Activated CD4-positive, alpha-beta T cell treated with anti-CD3 and anti-CD28 coated beads for 36 hours (primary cell): ENCODE results near the gene TMEM212. TPM values are rescaled to one million over a fixed set of nuclear protein-coding genes. Genes with fewer than 3 reads are reported as not detected.

Experiments
- ATAC-seq: fragments of 200-7000 bp; cut with Tn5 transposase; one replicate; pipeline ENCODE4 v1.10.0; 2021; ENCODE audit warnings: mild to moderate bottlenecking, moderate library complexity
- CTCF ChIA-PET: fragments of 350-600 bp; sonication (Branson Sonifier 250); formaldehyde crosslinking; loops from one replicate; lab custom pipeline; 2021; ENCODE audit warnings: antibody characterized with exemption; lab: Charles Lee
- POLR2A ChIA-PET: fragments of 350-600 bp; sonication (Branson Sonifier 250); formaldehyde crosslinking; loops from one replicate; lab custom pipeline; 2021; ENCODE audit warnings: antibody characterized with exemption, inconsistent platforms; lab: Charles Lee
- DNase-seq: peaks from one replicate; pipeline ENCODE4 v3.0.0-alpha.2; 2020
- H3K27ac Mint-ChIP-seq: one replicate; pipeline ENCODE4 v1.8.0; 2021; ENCODE audit warnings: mixed read lengths
- H3K27me3 Mint-ChIP-seq: one replicate; pipeline ENCODE4 v1.8.0; 2021; ENCODE audit warnings: mixed read lengths
- H3K36me3 Mint-ChIP-seq: one replicate; pipeline ENCODE4 v1.8.0; 2021; ENCODE audit warnings: low read depth, mixed read lengths
- H3K4me1 Mint-ChIP-seq: one replicate; pipeline ENCODE4 v1.8.0; 2021; ENCODE audit warnings: mixed read lengths
- H3K4me3 Mint-ChIP-seq: one replicate; pipeline ENCODE4 v1.8.0; 2021; ENCODE audit warnings: mild to moderate bottlenecking, moderate library complexity, mixed read lengths
- H3K9me3 Mint-ChIP-seq: one replicate; pipeline ENCODE4 v1.8.0; 2021; ENCODE audit warnings: low read depth, mixed read lengths
- intact Hi-C, 2 experiments: fragments of 100-400 bp; cut with DNase I in 1 of 2; cut with micrococcal nuclease in 1 of 2; formaldehyde crosslinking; loops; one replicate each; pipeline versions ENCODE4 v1.14.2 to v1.15.1; 2022 to 2024; cut with DNase I, micrococcal nuclease
- total RNA-seq, 2 experiments: library from RNA; stranded (reverse); gene quantifications; one replicate each; pipeline ENCODE4 v1.2.3, GENCODE V29; 2021

The TMEM212 gene
- total RNA-seq, 2 experiments from 2014 or later: not detected

- ATAC-seq: no peak
- Mint-ChIP-seq H3K4me3 (no peak overlapping the region), H3K27me3 (peaks cover 12% of the 10 kb centered on the region), H3K27ac (no peak overlapping the region), H3K4me1 (no peaks in the 10 kb centered on the region), H3K9me3 (no peaks in the 10 kb centered on the region), H3K36me3 (no peaks in the 10 kb centered on the region)
- CTCF ChIA-PET: no interaction called here
- POLR2A ChIA-PET: no interaction called here
- intact Hi-C loops: loop anchor here in 1 of 2 experiments (10.0 kb wide), 1 partner anchor 672 kb away; no protein-coding TSS in a partner anchor
- no peak for DNase-seq
Observed at GRCh38 chr3:171836855-171837254, 6.3 kb upstream of the TMEM212 start.

GRCh38 chr3:171837698-171838097, 5.5 kb upstream of the TMEM212 start:
- ChIA-PET POLR2A (no interaction called here), CTCF (interaction anchor here (0.7 to 2.8 kb wide), 3 partner anchors 8 to 65 kb away, joined by 3 to 12 read pairs (median 5); no protein-coding TSS in a partner anchor)
- Mint-ChIP-seq H3K4me1 (no peaks in the 10 kb centered on the region), H3K4me3 (no peak overlapping the region), H3K27me3 (peaks cover 12% of the 10 kb centered on the region), H3K27ac (no peak overlapping the region), H3K36me3 (no peaks in the 10 kb centered on the region), H3K9me3 (no peaks in the 10 kb centered on the region)
- ATAC-seq (no peak), DNase-seq (no peak)
- intact Hi-C loops: loop anchor here in 1 of 2 experiments (10.0 kb wide), 1 partner anchor 673 kb away; no protein-coding TSS in a partner anchor

GRCh38 chr3:171838218-171838720, 4.9 kb upstream of the TMEM212 start:
- ATAC-seq (no peak), DNase-seq (no peak)
- H3K36me3 Mint-ChIP-seq: no peaks in the 10 kb centered on the region
- no peak overlapping the region for H3K27ac Mint-ChIP-seq
- ChIA-PET CTCF (interaction anchor here (0.7 to 2.8 kb wide), 3 partner anchors 9 to 66 kb away, joined by 3 to 12 read pairs (median 5); no protein-coding TSS in a partner anchor), POLR2A (no interaction called here)
- no peaks in the 10 kb centered on the region for H3K9me3 Mint-ChIP-seq
- intact Hi-C loops: loop anchor here in 1 of 2 experiments (10.0 kb wide), 1 partner anchor 673 kb away; no protein-coding TSS in a partner anchor
- no peaks in the 10 kb centered on the region for H3K4me1 Mint-ChIP-seq
- no peak overlapping the region for H3K4me3 Mint-ChIP-seq
- H3K27me3 Mint-ChIP-seq: peaks cover 12% of the 10 kb centered on the region

DNA sequence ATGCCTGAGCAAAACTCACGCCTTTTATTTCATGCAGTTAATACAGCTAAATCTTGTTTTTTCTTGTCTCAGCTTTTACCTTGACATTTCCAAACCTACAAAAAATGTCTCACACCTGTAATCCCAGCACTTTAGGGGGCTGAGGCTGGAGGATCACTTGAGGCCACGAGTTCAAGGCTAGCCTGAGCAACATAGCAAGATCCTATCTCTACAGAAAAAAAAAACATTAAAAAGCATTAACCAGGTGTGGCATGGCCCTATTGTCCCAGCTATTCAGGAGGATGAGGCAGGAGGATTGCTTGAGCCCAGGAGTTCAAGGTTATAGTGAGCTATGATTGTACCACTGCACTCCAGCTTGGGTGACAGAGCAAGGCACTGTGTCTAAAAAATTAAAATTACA, 3.9 kb upstream of the TMEM212 start:
- Mint-ChIP-seq H3K4me3 (no peak overlapping the region), H3K36me3 (no peaks in the 10 kb centered on the region), H3K27me3 (peaks cover 12% of the 10 kb centered on the region), H3K4me1 (no peaks in the 10 kb centered on the region), H3K9me3 (no peaks in the 10 kb centered on the region), H3K27ac (no peak overlapping the region)
- intact Hi-C loops: loop anchor here in 1 of 2 experiments (10.0 kb wide), 1 partner anchor 674 kb away; no protein-coding TSS in a partner anchor
- ChIA-PET POLR2A (interaction anchor here (0.7 kb wide), 1 partner anchor 16 kb away, joined by 3 read pairs; no protein-coding TSS in a partner anchor), CTCF (interaction anchor here (0.6 to 2.8 kb wide), 3 partner anchors 10 to 670 kb away, joined by 4 to 12 read pairs (median 5); no protein-coding TSS in a partner anchor)
- DNase-seq: no peak
- ATAC-seq: no peak

GRCh38 chr3:171840445-171840810, 2.7 kb upstream of the TMEM212 start:
- intact Hi-C loops: no loop called here
- POLR2A ChIA-PET: interaction anchor here (0.6 to 0.7 kb wide), 2 partner anchors 671 to 769 kb away, joined by 4 to 7 read pairs; no protein-coding TSS in a partner anchor
- no peak overlapping the region for H3K4me3 Mint-ChIP-seq
- H3K4me1 Mint-ChIP-seq: no peaks in the 10 kb centered on the region
- DNase-seq (no peak), ATAC-seq (no peak)
- H3K27ac Mint-ChIP-seq: no peak overlapping the region
- peaks cover 12% of the 10 kb centered on the region for H3K27me3 Mint-ChIP-seq
- no peaks in the 10 kb centered on the region for H3K36me3 Mint-ChIP-seq
- H3K9me3 Mint-ChIP-seq: no peaks in the 10 kb centered on the region
- CTCF ChIA-PET: interaction anchor here (0.6 to 2.8 kb wide), 3 partner anchors 11 to 493 kb away, joined by 3 to 12 read pairs (median 4); no protein-coding TSS in a partner anchor

GRCh38 chr3:171840811-171841619, 2.1 kb upstream of the TMEM212 start:
- intact Hi-C loops: no loop called here
- Mint-ChIP-seq H3K27ac (no peak overlapping the region), H3K9me3 (no peaks in the 10 kb centered on the region), H3K27me3 (peaks cover 10% of the 10 kb centered on the region), H3K36me3 (no peaks in the 10 kb centered on the region), H3K4me1 (peaks cover 2% of the 10 kb centered on the region), H3K4me3 (no peak overlapping the region)
- POLR2A ChIA-PET: interaction anchor here (0.6 to 0.7 kb wide), 2 partner anchors 670 to 769 kb away, joined by 4 to 7 read pairs; no protein-coding TSS in a partner anchor
- ATAC-seq (no peak), DNase-seq (no peak)
- CTCF ChIA-PET: interaction anchor here (1.7 to 2.8 kb wide), 2 partner anchors 11 to 42 kb away, joined by 4 to 12 read pairs; no protein-coding TSS in a partner anchor

- H3K4me3 Mint-ChIP-seq: no peak overlapping the region
- H3K36me3 Mint-ChIP-seq: no peaks in the 10 kb centered on the region
- peaks cover 8% of the 10 kb centered on the region for H3K4me1 Mint-ChIP-seq
- no peaks in the 10 kb centered on the region for H3K9me3 Mint-ChIP-seq
- ATAC-seq (no peak), DNase-seq (no peak)
- ChIA-PET CTCF (interaction anchor here (1.7 kb wide), 1 partner anchor 42 kb away, joined by 4 read pairs; no protein-coding TSS in a partner anchor), POLR2A (no interaction called here)
- H3K27me3 Mint-ChIP-seq: peaks cover 10% of the 10 kb centered on the region
- H3K27ac Mint-ChIP-seq: no peak overlapping the region
- intact Hi-C loops: no loop called here
Observed at GRCh38 chr3:171841620-171842000, 1.5 kb upstream of the TMEM212 start.

DNA sequence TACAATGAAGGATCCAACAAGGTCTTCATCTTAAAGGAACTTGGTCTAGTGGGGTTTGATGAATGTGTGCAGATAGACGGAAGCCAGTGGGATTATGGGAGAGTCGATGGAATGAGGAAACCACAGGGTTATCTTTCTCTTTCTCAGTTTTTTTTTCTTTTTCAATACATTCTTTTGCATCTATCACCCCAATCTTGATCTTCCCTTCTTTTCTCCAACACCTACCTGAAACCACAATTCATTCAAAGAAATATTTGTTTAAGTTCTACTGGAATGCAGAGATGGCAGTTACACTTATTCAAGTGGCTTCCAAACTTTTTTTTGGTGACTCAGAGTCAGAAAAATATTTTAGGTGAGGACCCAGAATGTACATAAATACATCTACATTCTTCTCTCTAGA, 1.7 kb downstream of the TMEM212 start:
- no peak for DNase-seq
- Mint-ChIP-seq H3K9me3 (no peaks in the 10 kb centered on the region), H3K4me3 (no peak overlapping the region), H3K4me1 (peaks cover 21% of the 10 kb centered on the region), H3K27me3 (peaks cover 10% of the 10 kb centered on the region), H3K27ac (no peak overlapping the region), H3K36me3 (no peaks in the 10 kb centered on the region)
- no peak for ATAC-seq
- intact Hi-C loops: no loop called here
- CTCF ChIA-PET: no interaction called here
- POLR2A ChIA-PET: no interaction called here

DNA sequence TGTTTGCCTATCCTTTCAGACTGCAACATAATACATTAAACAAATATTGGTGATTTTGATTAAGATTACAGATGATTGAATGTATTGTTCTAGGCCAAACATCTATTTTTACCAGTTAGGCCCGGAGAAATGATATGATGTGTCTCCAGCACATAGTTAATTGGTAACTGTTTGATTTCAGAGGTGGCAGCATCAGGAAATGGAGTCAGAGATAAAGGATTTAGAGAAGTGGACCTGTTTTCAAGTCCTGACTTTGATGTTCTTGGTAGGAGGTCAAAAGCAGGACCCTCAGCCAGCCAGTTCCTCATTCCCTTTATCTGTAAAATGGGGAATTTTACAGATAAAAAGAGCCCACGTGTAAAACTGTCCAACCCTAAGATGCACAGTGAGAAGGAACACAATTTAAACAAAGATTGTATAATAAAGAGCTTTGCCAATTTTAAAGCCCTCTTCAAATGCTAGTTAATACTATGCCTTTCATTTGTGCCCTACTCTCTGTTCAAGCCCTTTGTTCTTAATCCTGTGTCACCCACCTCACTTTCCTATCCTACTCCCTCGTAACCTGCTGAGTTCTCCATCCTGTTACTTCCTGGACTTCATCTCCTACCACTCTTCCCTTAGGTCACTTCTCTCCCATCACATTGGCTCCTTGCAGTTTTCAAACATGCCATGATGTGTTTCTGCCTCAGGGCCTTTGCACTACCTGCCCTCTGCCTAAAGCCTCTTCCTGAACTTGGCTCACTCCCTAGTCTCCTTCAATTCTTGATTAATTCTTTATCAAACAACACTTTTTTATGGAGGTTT, 2.5 kb downstream of the TMEM212 start:
- CTCF ChIA-PET: no interaction called here
- POLR2A ChIA-PET: no interaction called here
- intact Hi-C loops: loop anchor here in 1 of 2 experiments (2.0 kb wide), 1 partner anchor 261 kb away; no protein-coding TSS in a partner anchor

DNA sequence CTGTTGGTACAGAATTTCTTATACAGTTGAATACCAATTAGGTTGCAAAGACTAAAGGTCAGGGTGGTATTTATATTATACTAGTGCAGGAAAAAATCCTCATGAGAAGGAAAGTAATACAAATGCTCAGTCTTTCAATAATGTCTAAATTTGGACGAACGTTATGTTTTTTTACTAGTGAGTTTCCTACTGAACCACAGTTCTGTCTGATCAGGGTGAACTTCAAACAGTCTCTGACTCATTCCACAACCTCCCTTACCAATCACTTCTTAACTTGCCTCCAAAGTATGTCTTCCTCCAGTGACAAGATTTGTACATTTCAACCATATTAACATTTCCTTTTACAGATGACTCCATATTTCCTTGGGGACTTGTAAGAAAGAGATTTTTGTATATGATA, 3.4 kb downstream of the TMEM212 start:
- Mint-ChIP-seq H3K27me3 (peaks cover 8% of the 10 kb centered on the region), H3K27ac (no peak overlapping the region), H3K9me3 (no peaks in the 10 kb centered on the region), H3K36me3 (no peaks in the 10 kb centered on the region), H3K4me3 (no peak overlapping the region), H3K4me1 (peaks cover 21% of the 10 kb centered on the region)
- ChIA-PET POLR2A (no interaction called here), CTCF (interaction anchor here (1.4 kb wide), 1 partner anchor 19 kb away, joined by 3 read pairs; no protein-coding TSS in a partner anchor)
- no peak for DNase-seq
- intact Hi-C loops: loop anchor here in 1 of 2 experiments (2.0 kb wide), 1 partner anchor 260 kb away; no protein-coding TSS in a partner anchor
- peak; percentile 98 for ATAC-seq

More for the DNA sequence above, 2.5 kb downstream of the TMEM212 start:
- no peak for DNase-seq
- H3K4me1 Mint-ChIP-seq: peaks cover 21% of the 10 kb centered on the region
- H3K36me3 Mint-ChIP-seq: no peaks in the 10 kb centered on the region
- no peaks in the 10 kb centered on the region for H3K9me3 Mint-ChIP-seq
- no peak for ATAC-seq
- H3K27me3 Mint-ChIP-seq: peaks cover 8% of the 10 kb centered on the region
- no peak overlapping the region for H3K27ac Mint-ChIP-seq
- H3K4me3 Mint-ChIP-seq: no peak overlapping the region
